GM12873 (cell line): Measurements from ENCODE around the gene TGM2.

Experiments
- CTCF ChIP-seq: IDR thresholded peaks from 2 replicates; pipeline ENCODE4 v1.5.1; 2012; ENCODE audit warnings: low read depth, mild to moderate bottlenecking, moderate library complexity, low read length, control low read depth; ENCODE audit not compliant: insufficient read depth; ENCODE audit errors: missing control alignments

Gene TGM2

GRCh38 chr20:38113401-38114325, 51.4 kb downstream of the TGM2 start:
- TF ChIP-seq CTCF: peak; percentile 42

GRCh38 chr20:38112930-38113294, 52.2 kb downstream of the TGM2 start:
- no peak for TF ChIP-seq CTCF

GRCh38 chr20:38112261-38112929, 52.7 kb downstream of the TGM2 start:
- no peak for TF ChIP-seq CTCF

GRCh38 chr20:38111366-38112232, 53.5 kb downstream of the TGM2 start:
- no peak for TF ChIP-seq CTCF

- TF ChIP-seq CTCF: no peak
Observed at GRCh38 chr20:38110525-38111178, 54.4 kb downstream of the TGM2 start.

- no peak for TF ChIP-seq CTCF
Observed at GRCh38 chr20:38109591-38110524, 55.2 kb downstream of the TGM2 start.
